Lung (tissue), 12 donors: ENCODE results near the gene CDH11. TPM values are rescaled to one million over a fixed set of nuclear protein-coding genes. Genes with fewer than 3 reads are reported as not detected.

Experiments used
- ATAC-seq: fragments of 200-7000 bp; cut with Tn5 transposase; one replicate; pipeline ENCODE4 v1.9.1; 2020; ENCODE audit warnings: moderate number of reproducible peaks; ENCODE audit not compliant: insufficient read depth, low FRiP score
- DNase-seq, 3 donors: peaks; one replicate each; pipeline ENCODE4 v3.0.0-alpha.2; 2013 to 2017
- H3K27ac ChIP-seq, 2 donors: one replicate each; pipeline ENCODE4 v1.5.1; 2013; ENCODE audit warnings: mild to moderate bottlenecking in 2 of 2, moderate library complexity in 2 of 2, control low read depth in 1 of 2, inconsistent platforms in 1 of 2, low read depth in 1 of 2, low read length in 1 of 2
- H3K27me3 ChIP-seq, 3 donors: one replicate each; pipeline ENCODE4 v1.5.1; 2013; ENCODE audit warnings: low read length in 2 of 3; ENCODE audit not compliant: control insufficient read depth in 3 of 3, insufficient read depth in 3 of 3
- H3K36me3 ChIP-seq, 4 donors: one replicate each; pipeline ENCODE4 v1.5.1; 2013; ENCODE audit warnings: low read length in 4 of 4, mild to moderate bottlenecking in 1 of 4, moderate library complexity in 1 of 4; ENCODE audit not compliant: control insufficient read depth in 4 of 4, insufficient read depth in 4 of 4
- H3K4me1 ChIP-seq, 5 donors: one replicate each; pipeline ENCODE4 v1.5.1; 2013; ENCODE audit warnings: low read length in 5 of 5, mild to moderate bottlenecking in 2 of 5, moderate library complexity in 1 of 5; ENCODE audit not compliant: control insufficient read depth in 5 of 5, insufficient read depth in 5 of 5
- H3K4me3 ChIP-seq: one replicate; pipeline ENCODE4 v1.5.1; 2013; ENCODE audit warnings: mild to moderate bottlenecking, control low read depth, moderate library complexity
- H3K9ac ChIP-seq, 2 donors: one replicate each; pipeline ENCODE4 v1.5.1; 2013; ENCODE audit warnings: low read length in 2 of 2, control low read depth in 1 of 2; ENCODE audit not compliant: insufficient read depth in 1 of 2
- H3K9me3 ChIP-seq, 4 donors: one replicate each; pipeline ENCODE4 v1.5.1; 2013; ENCODE audit warnings: low read length in 3 of 4, mild to moderate bottlenecking in 1 of 4, moderate library complexity in 1 of 4; ENCODE audit not compliant: control insufficient read depth in 4 of 4, insufficient read depth in 3 of 4
- CTCF ChIP-seq: IDR thresholded peaks from 2 replicates; pipeline ENCODE4 v1.5.1; 2012; ENCODE audit warnings: mild to moderate bottlenecking; ENCODE audit errors: control extremely low read depth, extremely low read depth
- WGBS, 2 donors: extraction: QIAGEN DNeasy Blood & Tissue Kit; methylation state at CpG; one replicate each; pipeline ENCODE4 v1.1.7; 2013; 5-methylcytosine and 5-hydroxymethylcytosine counted together
- polyA plus RNA-seq, 2 donors: library from polyadenylated mRNA; stranded (reverse); fragments of 200-250 nt; gene quantifications; one replicate each; pipeline ENCODE4 v1.2.1, GENCODE V29; 2013
- total RNA-seq, 2 donors: library from RNA; depleted of rRNA in 1 of 2; stranded (reverse); fragments of >200 nt in 1 of 2; gene quantifications; one replicate each; pipeline ENCODE4 v1.2.1, GENCODE V29; 2014 to 2021
- donor health status: control.
- donor health status: control.
- donor health status: Bipolar disorder and iron deficiency.
- donor health status: healthy.
- donor health status: DM: yes; HTN: yes; CAD: no.

CDH11 gene
- total and polyA plus RNA-seq, 4 donors = 7.1 to 236 (median 94.7) TPM

GRCh38 chr16:65071433-65072311 lies 50.2 kb downstream of the CDH11 start:
- no peak for TF ChIP-seq CTCF
- Histone ChIP-seq H3K9me3 (no peaks in the 10 kb centered on the region), H3K27me3 (no peaks in the 10 kb centered on the region), H3K4me1 (peaks cover 0 to 50% (median 17%) of the 10 kb centered on the region in 5 donors), H3K36me3 (peaks cover 0 to 26% (median 4%) of the 10 kb centered on the region in 4 donors), H3K27ac (peak overlapping the region; percentile 46 to 55), H3K9ac (no peak overlapping the region), H3K4me3 (no peak overlapping the region)
- ATAC-seq = peak; percentile 38
- 76 to 80% methylated on average over 24 of the region's 24 CpGs for WGBS, 2 donors
- DNase-seq = peak; percentile 55 to 72 (median 70)

GRCh38 chr16:65070831-65071432 lies 50.9 kb downstream of the CDH11 start:
- no peaks in the 10 kb centered on the region for H3K9me3 ChIP-seq
- WGBS, 2 donors = 72 to 81% methylated on average over 12 of the region's 12 CpGs
- H3K36me3 ChIP-seq = peaks cover 0 to 32% (median 3%) of the 10 kb centered on the region in 4 donors
- H3K27ac ChIP-seq = peak overlapping the region; percentile 46 to 55
- no peak overlapping the region for H3K4me3 ChIP-seq
- H3K27me3 ChIP-seq = no peaks in the 10 kb centered on the region
- ATAC-seq = peak; percentile 69
- no peak for TF ChIP-seq CTCF
- DNase-seq = peak; percentile 48 to 67 (median 65)
- H3K9ac ChIP-seq = no peak overlapping the region
- H3K4me1 ChIP-seq = peaks cover 0 to 57% (median 17%) of the 10 kb centered on the region in 5 donors

- 82 to 88% methylated on average over 2 of the region's 2 CpGs for WGBS, 2 donors
- H3K4me1 ChIP-seq = peaks cover 0 to 69% (median 17%) of the 10 kb centered on the region in 5 donors
- no peak overlapping the region for H3K27ac ChIP-seq
- no peak overlapping the region for H3K9ac ChIP-seq
- no peak for TF ChIP-seq CTCF
- DNase-seq (no peak), ATAC-seq (no peak)
- H3K9me3 ChIP-seq = no peaks in the 10 kb centered on the region
- H3K27me3 ChIP-seq = no peaks in the 10 kb centered on the region
- H3K36me3 ChIP-seq = peaks cover 0 to 27% (median 2%) of the 10 kb centered on the region in 4 donors
- no peak overlapping the region for H3K4me3 ChIP-seq
These were observed 52.1 kb downstream of the CDH11 start for GRCh38 chr16:65069766-65070165.
